Neural cell (in vitro differentiated cells): ENCODE data around the gene PRDM4.

Experiments used
- CTCF ChIP-seq: fragments of 450-650 bp; IDR thresholded peaks from 2 replicates; pipeline ENCODE4 v1.5.1; 2014; ENCODE audit warnings: antibody characterized with exemption, mild to moderate bottlenecking, moderate library complexity; ENCODE audit not compliant: poor library complexity, severe bottlenecking
- EP300 ChIP-seq: fragments of 450-650 bp; conservative IDR thresholded peaks from 2 replicates; pipeline ENCODE4 v1.6.1; 2014; ENCODE audit warnings: antibody characterized with exemption, mild to moderate bottlenecking, moderate library complexity; ENCODE audit not compliant: poor library complexity, severe bottlenecking
- EZH2 ChIP-seq: fragments of 200-600, 300-800 bp; shearing (Covaris generic), sonication (generic); IDR thresholded peaks from 2 replicates; pipeline ENCODE4 v1.6.1; 2014; ENCODE audit warnings: antibody characterized with exemption, low read length, borderline replicate concordance, mild to moderate bottlenecking; ENCODE audit not compliant: insufficient read depth, poor library complexity, severe bottlenecking
- MXI1 ChIP-seq: fragments of 450-650 bp; conservative IDR thresholded peaks from 2 replicates; pipeline ENCODE4 v1.6.1; 2014; ENCODE audit warnings: antibody characterized with exemption, mild to moderate bottlenecking; ENCODE audit not compliant: poor library complexity, severe bottlenecking
- POLR2AphosphoS5 ChIP-seq: IDR thresholded peaks from 2 replicates; pipeline ENCODE4 v1.6.1; 2012
- RAD21 ChIP-seq: fragments of 450-650 bp; conservative IDR thresholded peaks from 2 replicates; pipeline ENCODE4 v1.6.1; 2014; ENCODE audit warnings: antibody characterized with exemption, mild to moderate bottlenecking, moderate library complexity
- SMC3 ChIP-seq: fragments of 450-650 bp; conservative IDR thresholded peaks from 2 replicates; pipeline ENCODE4 v1.6.1; 2014; ENCODE audit warnings: antibody characterized with exemption, mild to moderate bottlenecking, moderate library complexity; ENCODE audit not compliant: poor library complexity
- TAF1 ChIP-seq: IDR thresholded peaks from 2 replicates; pipeline ENCODE4 v1.6.1; 2012; ENCODE audit warnings: low read depth
- TF ChIP-seq, protein P1 (sequence below): IDR thresholded peaks from 2 replicates; pipeline ENCODE4 v1.6.1; 2012; ENCODE audit warnings: borderline replicate concordance

- TF ChIP-seq CTCF = no peak
- no peak for TF ChIP-seq EZH2
- TF ChIP-seq RAD21 = no peak
- peak; percentile 22 for TF ChIP-seq TAF1
- TF ChIP-seq, protein P1, sequence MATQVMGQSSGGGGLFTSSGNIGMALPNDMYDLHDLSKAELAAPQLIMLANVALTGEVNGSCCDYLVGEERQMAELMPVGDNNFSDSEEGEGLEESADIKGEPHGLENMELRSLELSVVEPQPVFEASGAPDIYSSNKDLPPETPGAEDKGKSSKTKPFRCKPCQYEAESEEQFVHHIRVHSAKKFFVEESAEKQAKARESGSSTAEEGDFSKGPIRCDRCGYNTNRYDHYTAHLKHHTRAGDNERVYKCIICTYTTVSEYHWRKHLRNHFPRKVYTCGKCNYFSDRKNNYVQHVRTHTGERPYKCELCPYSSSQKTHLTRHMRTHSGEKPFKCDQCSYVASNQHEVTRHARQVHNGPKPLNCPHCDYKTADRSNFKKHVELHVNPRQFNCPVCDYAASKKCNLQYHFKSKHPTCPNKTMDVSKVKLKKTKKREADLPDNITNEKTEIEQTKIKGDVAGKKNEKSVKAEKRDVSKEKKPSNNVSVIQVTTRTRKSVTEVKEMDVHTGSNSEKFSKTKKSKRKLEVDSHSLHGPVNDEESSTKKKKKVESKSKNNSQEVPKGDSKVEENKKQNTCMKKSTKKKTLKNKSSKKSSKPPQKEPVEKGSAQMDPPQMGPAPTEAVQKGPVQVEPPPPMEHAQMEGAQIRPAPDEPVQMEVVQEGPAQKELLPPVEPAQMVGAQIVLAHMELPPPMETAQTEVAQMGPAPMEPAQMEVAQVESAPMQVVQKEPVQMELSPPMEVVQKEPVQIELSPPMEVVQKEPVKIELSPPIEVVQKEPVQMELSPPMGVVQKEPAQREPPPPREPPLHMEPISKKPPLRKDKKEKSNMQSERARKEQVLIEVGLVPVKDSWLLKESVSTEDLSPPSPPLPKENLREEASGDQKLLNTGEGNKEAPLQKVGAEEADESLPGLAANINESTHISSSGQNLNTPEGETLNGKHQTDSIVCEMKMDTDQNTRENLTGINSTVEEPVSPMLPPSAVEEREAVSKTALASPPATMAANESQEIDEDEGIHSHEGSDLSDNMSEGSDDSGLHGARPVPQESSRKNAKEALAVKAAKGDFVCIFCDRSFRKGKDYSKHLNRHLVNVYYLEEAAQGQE = peak; percentile 65
- TF ChIP-seq POLR2AphosphoS5 = no peak
- no peak for TF ChIP-seq EP300
- no peak for TF ChIP-seq MXI1
- TF ChIP-seq SMC3 = no peak
Observed at GRCh38 chr12:107761502-107761904, 566 bp upstream of the PRDM4 start.
